Panc1 (cell line): Measurements from ENCODE around the gene NRCAM. TPM values are rescaled to one million over a fixed set of nuclear protein-coding genes. Genes with fewer than 3 reads are reported as not detected.

Source experiments
- ATAC-seq: fragments of 200-7000 bp; cut with Tn5 transposase; 2 replicates; pipeline ENCODE4 v1.9.1; 2020; ENCODE audit warnings: mild to moderate bottlenecking, moderate library complexity
- BruUV-seq: library from RNA; stranded (reverse); fragments of 400-500 nt; replicated peaks from 2 replicates; lab custom pipeline; 2021; lab: Mats Ljungman, UMichigan
- CTCF ChIA-PET: fragments of 300-600 bp; sonication (Branson Sonifier 250); formaldehyde crosslinking; loops from one replicate; lab custom pipeline; 2022; ENCODE audit warnings: antibody characterized with exemption; lab: Charles Lee
- POLR2A ChIA-PET: fragments of 300-600 bp; sonication (Branson Sonifier 250); formaldehyde crosslinking; loops from one replicate; lab custom pipeline; 2022; ENCODE audit warnings: antibody characterized with exemption; lab: Charles Lee
- DNase-seq: peaks from one replicate; pipeline ENCODE4 v3.0.0-alpha.2; 2010; ENCODE audit warnings: low read depth, low spot score
- H3K27ac ChIP-seq: 2 replicates; pipeline ENCODE4 v1.5.1; 2011; ENCODE audit warnings: mild to moderate bottlenecking, low read length, inconsistent platforms
- H3K27me3 ChIP-seq: fragments of 200-500 bp; sonication (Bioruptor generic); 2 replicates; pipeline ENCODE4 v1.6.0; 2014; ENCODE audit warnings: low read length, inconsistent platforms; ENCODE audit not compliant: control insufficient read depth, insufficient read depth
- H3K36me3 ChIP-seq: fragments of 200-500 bp; sonication (Bioruptor generic); 2 replicates; pipeline ENCODE4 v1.5.1; 2014; ENCODE audit warnings: inconsistent platforms, mild to moderate bottlenecking, low read length, moderate library complexity; ENCODE audit not compliant: control insufficient read depth, insufficient read depth
- H3K4me1 ChIP-seq: 2 replicates; pipeline ENCODE4 v1.5.1; 2011; ENCODE audit warnings: inconsistent platforms, mild to moderate bottlenecking, low read length, moderate library complexity; ENCODE audit not compliant: control insufficient read depth, insufficient read depth
- H3K4me3 ChIP-seq, 2 experiments: 2 replicates each; pipeline ENCODE4 v1.5.1; 2011 to 2012; ENCODE audit warnings: low read depth in 2 of 2, low read length in 2 of 2, mild to moderate bottlenecking in 2 of 2, inconsistent platforms in 1 of 2, moderate library complexity in 1 of 2
- H3K9me3 ChIP-seq: fragments of 200-500 bp; sonication (Bioruptor generic); 2 replicates; pipeline ENCODE4 v1.5.1; 2014; ENCODE audit warnings: low read depth, mild to moderate bottlenecking, inconsistent platforms, low read length, moderate library complexity; ENCODE audit not compliant: control insufficient read depth, insufficient read depth
- CTCF ChIP-seq: fragments of 450-650 bp; IDR thresholded peaks from 2 replicates; pipeline ENCODE4 v1.5.1; 2017; ENCODE audit warnings: mild to moderate bottlenecking
- POLR2AphosphoS5 ChIP-seq: IDR thresholded peaks from 2 replicates; pipeline ENCODE4 v1.6.1; 2012; ENCODE audit warnings: mild to moderate bottlenecking, low read depth, low read length, moderate library complexity
- REST ChIP-seq, 2 experiments: IDR thresholded peaks; 2 replicates each; pipeline ENCODE4 v1.6.1; 2011 to 2012; ENCODE audit warnings: low read depth in 2 of 2, control low read depth in 1 of 2, low read length in 1 of 2, mild to moderate bottlenecking in 1 of 2, moderate library complexity in 1 of 2; ENCODE audit not compliant: insufficient read depth in 1 of 2
- SIN3A ChIP-seq: IDR thresholded peaks from 2 replicates; pipeline ENCODE4 v1.6.1; 2012; ENCODE audit warnings: low read depth, mild to moderate bottlenecking, low read length, moderate library complexity, borderline replicate concordance; ENCODE audit not compliant: insufficient read depth
- TCF7L2 ChIP-seq: IDR thresholded peaks from 2 replicates; pipeline ENCODE4 v1.6.1; 2011; ENCODE audit warnings: mild to moderate bottlenecking, low read depth, low read length, inconsistent platforms
- in situ Hi-C: cut with HindIII; loops from 2 replicates; pipeline ENCODE4 v1.10.0; 2016; ENCODE audit warnings: low sequenced_read_pairs, low pct_unique_long_range_greater_than_20kb
- intact Hi-C: fragments of 100-400 bp; cut with micrococcal nuclease; formaldehyde crosslinking; loops from one replicate; pipeline ENCODE4 v1.10.0; 2022; ENCODE audit not compliant: unreplicated experiment
- total RNA-seq: library from RNA; stranded (reverse); gene quantifications from one replicate; pipeline ENCODE4 v1.2.1, GENCODE V29; 2021; ENCODE audit not compliant: unreplicated experiment

The NRCAM gene
- total RNA-seq, 1 experiment from 2014 or later, result 0.21 TPM

GRCh38 chr7:108382932-108383331 is 73.3 kb downstream of the NRCAM start:
- in situ Hi-C loops, result no loop called here
- POLR2A ChIA-PET, result no interaction called here

GRCh38 chr7:108380517-108380916 is 75.7 kb downstream of the NRCAM start:
- intact Hi-C loops, result no loop called here
- ATAC-seq (no peak), DNase-seq (no peak)
- TF ChIP-seq SIN3A (no peak), POLR2AphosphoS5 (no peak), CTCF (no peak), REST (IDR thresholded peaks at IDR 0.05; ENCODE audit: insufficient read depth in 1 of 2, low read depth in 2 of 2, low read length in 1 of 2) (no peak), TCF7L2 (no peak)
- no TSS peak for BruUV-seq
- Histone ChIP-seq H3K27me3 (0 out of 2 replicates have a peak, but pooled peaks cover 2% of the 10 kb centered on the region), H3K4me1 (no peaks in the 10 kb centered on the region), H3K9me3 (no peaks in the 10 kb centered on the region), H3K27ac (no peak overlapping the region), H3K4me3 (no peak overlapping the region), H3K36me3 (no peaks in the 10 kb centered on the region)
- in situ Hi-C loops, result no loop called here
- POLR2A ChIA-PET, result no interaction called here
- CTCF ChIA-PET, result no interaction called here

More at GRCh38 chr7:108382932-108383331, 73.3 kb downstream of the NRCAM start:
- no peaks in the 10 kb centered on the region for H3K36me3 ChIP-seq
- ATAC-seq (no peak), DNase-seq (no peak)
- H3K27me3 ChIP-seq, result peaks cover 2% of the 10 kb centered on the region; the same call in 1 of the 2 replicates
- TF ChIP-seq CTCF (no peak), SIN3A (no peak), REST (IDR thresholded peaks at IDR 0.05; ENCODE audit: insufficient read depth in 1 of 2, low read depth in 2 of 2, low read length in 1 of 2) (no peak), TCF7L2 (no peak), POLR2AphosphoS5 (no peak)
- H3K4me3 ChIP-seq, result no peak overlapping the region
- no peak overlapping the region for H3K27ac ChIP-seq
- intact Hi-C loops, result no loop called here
- no peaks in the 10 kb centered on the region for H3K4me1 ChIP-seq
- no TSS peak for BruUV-seq
- H3K9me3 ChIP-seq, result no peaks in the 10 kb centered on the region
- CTCF ChIA-PET, result no interaction called here
